ENCODE results near the gene CDH26. TPM values are rescaled to one million over a fixed set of nuclear protein-coding genes. Genes with fewer than 3 reads are reported as not detected.

CDH26 gene
- total and polyA plus RNA-seq, 2 of the 13 experiments (the other 11 are each of a cell fraction or from before 2014, with no cell fraction given): 0.40 to 1.1 TPM

GRCh38 chr20:59937150-59937549, 21.1 kb upstream of the CDH26 start:
- ChIA-PET POLR2A (no interaction called here), CTCF (ENCODE audit: low intra/inter-chr PET ratio, low total read pairs) (no interaction called here)
- ATAC-seq (no peak), DNase-seq (ENCODE audit: low spot score) (no peak), FAIRE-seq (no peak)
- Histone ChIP-seq H3K27ac (ENCODE audit: extremely low read length, insufficient read depth, low read length) (no peak overlapping the region), H2AFZ (ENCODE audit: low read length) (no peak overlapping the region), H3K4me3 (replicated peaks in 1 of 3; ENCODE audit: insufficient read depth in 1 of 3, low read depth in 2 of 3, low read length in 3 of 3) (no peak overlapping the region), H3K27me3 (ENCODE audit: control insufficient read depth in 1 of 2, insufficient read depth in 2 of 2, low read length in 2 of 2) (no peaks in the 10 kb centered on the region; a peak in 1 of 5 replicates), H3K79me2 (ENCODE audit: insufficient read depth, low read length) (peaks cover 11% of the 10 kb centered on the region), H3K4me2 (ENCODE audit: low read depth, low read length) (no peak overlapping the region), H3K9me3 (ENCODE audit: low read length) (no peaks in the 10 kb centered on the region), H3K4me1 (ENCODE audit: insufficient read depth, low read length) (peaks cover 27% of the 10 kb centered on the region), H3K36me3 (replicated peaks in 1 of 2; ENCODE audit: control insufficient read depth in 1 of 2, insufficient read depth in 2 of 2, low read length in 2 of 2) (no peaks in the 10 kb centered on the region; a peak in 1 of 5 replicates), H3K9ac (ENCODE audit: insufficient read depth, low read depth, low read length) (no peak overlapping the region), H4K20me1 (ENCODE audit: insufficient read depth, low read length) (no peaks in the 10 kb centered on the region)
- peak; percentile 71 for TF ChIP-seq CEBPB (IDR thresholded peaks at IDR 0.05; ENCODE audit: borderline replicate concordance, low read depth, low read length)
- TF ChIP-seq TGIF2 (CRISPR knock-in tag; IDR thresholded peaks at IDR 0.05): no peak
- in situ Hi-C loops (cut with HindIII; ENCODE audit: extremely low pct_ligation_motif_present, low pct_unique_long_range_greater_than_20kb) (no loop called here), intact Hi-C loops (cut with micrococcal nuclease; ENCODE audit: unreplicated experiment) (no loop called here)
- no TSS peak for BruUV-seq (replicated peaks)
- WGBS (ENCODE audit: low lambda C conversion rate): 90% methylated on average over 3 of the region's 3 CpGs

- Histone ChIP-seq H3K36me3 (replicated peaks in 1 of 2; ENCODE audit: control insufficient read depth in 1 of 2, insufficient read depth in 2 of 2, low read length in 2 of 2) (no peaks in the 10 kb centered on the region; a peak in 2 of 5 replicates), H3K79me2 (ENCODE audit: insufficient read depth, low read length) (peaks cover 11% of the 10 kb centered on the region), H3K27me3 (ENCODE audit: control insufficient read depth in 1 of 2, insufficient read depth in 2 of 2, low read length in 2 of 2) (no peaks in the 10 kb centered on the region; a peak in 1 of 5 replicates), H3K4me1 (ENCODE audit: insufficient read depth, low read length) (peaks cover 29% of the 10 kb centered on the region), H3K4me3 (replicated peaks in 1 of 3; ENCODE audit: insufficient read depth in 1 of 3, low read depth in 2 of 3, low read length in 3 of 3) (no peak overlapping the region), H4K20me1 (ENCODE audit: insufficient read depth, low read length) (no peaks in the 10 kb centered on the region), H3K27ac (ENCODE audit: extremely low read length, insufficient read depth, low read length) (no peak overlapping the region), H3K9ac (ENCODE audit: insufficient read depth, low read depth, low read length) (no peak overlapping the region), H2AFZ (ENCODE audit: low read length) (no peak overlapping the region), H3K4me2 (ENCODE audit: low read depth, low read length) (peak overlapping the region; percentile 84; the same call in 1 of the 2 replicates), H3K9me3 (ENCODE audit: low read length) (no peaks in the 10 kb centered on the region)
- intact Hi-C loops (cut with micrococcal nuclease; ENCODE audit: unreplicated experiment) (no loop called here), in situ Hi-C loops (cut with HindIII; ENCODE audit: extremely low pct_ligation_motif_present, low pct_unique_long_range_greater_than_20kb) (no loop called here)
- no peak for DNase-seq (ENCODE audit: low spot score)
- no peak for ATAC-seq
- ChIA-PET CTCF (ENCODE audit: low intra/inter-chr PET ratio, low total read pairs) (no interaction called here), POLR2A (no interaction called here)
- TF ChIP-seq ZNF343 (CRISPR knock-in tag; IDR thresholded peaks at IDR 0.05): no peak
- TF ChIP-seq RBFOX2 (IDR thresholded peaks at IDR 0.05; ENCODE audit: low read depth, low read length): 0 out of 2 replicates have a peak, but pooled peaks have one; percentile 3
- BruUV-seq (replicated peaks): TSS peak; percentile 54
- no peak for FAIRE-seq
- WGBS (ENCODE audit: low lambda C conversion rate): 62% methylated on average over 4 of the region's 4 CpGs
Observed at GRCh38 chr20:59938221-59938620, 20.0 kb upstream of the CDH26 start.

All from HepG2 (cell line).